ENCODE measurements around the gene NOCT.
"Not testable (repeated sequence)": the region's sequence is repeated elsewhere in the genome, so short reads cannot be mapped to it uniquely, and the experiment has no call there.

The NOCT gene

DNA sequence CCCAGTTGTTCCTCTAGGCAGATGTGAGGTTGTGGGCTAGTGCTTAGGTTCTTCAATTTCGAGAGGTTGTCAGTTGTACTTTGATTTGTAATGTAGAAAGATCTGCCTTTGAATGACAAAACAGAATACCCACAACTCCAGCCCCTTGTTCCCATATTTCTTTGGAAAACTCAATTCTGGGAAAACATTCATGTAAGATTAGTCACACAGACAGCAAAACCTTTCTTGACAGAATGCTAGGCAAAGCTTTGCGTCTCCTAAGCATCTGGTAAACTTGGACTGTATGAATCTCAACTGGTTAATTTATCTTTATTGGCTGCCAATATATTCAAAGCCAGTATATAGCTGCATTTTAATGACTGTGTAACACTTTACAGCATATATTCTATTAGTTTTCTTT, 34.9 kb downstream of the NOCT start:
- no peak for DNase-seq (ENCODE audit: low spot score)

DNA sequence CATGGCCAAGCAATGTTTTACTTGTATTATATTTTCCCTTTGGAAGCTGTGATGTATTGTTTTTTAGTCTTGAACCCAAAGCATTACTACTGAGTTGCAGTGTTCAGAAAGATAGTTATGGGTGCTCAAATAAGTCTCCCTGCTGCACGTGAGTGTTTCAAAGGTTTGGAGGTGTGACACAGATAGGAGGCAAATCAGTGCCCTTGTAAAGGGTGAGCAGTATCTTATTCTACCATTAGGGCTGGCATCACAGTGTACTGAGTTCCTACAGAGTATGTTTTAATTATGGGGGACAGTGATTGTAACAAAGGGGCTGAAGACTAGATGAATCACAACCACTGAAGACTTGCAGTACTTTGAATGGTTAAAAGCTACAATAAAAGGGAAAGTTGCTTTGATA, 38.3 kb downstream of the NOCT start:
- DNase-seq (ENCODE audit: low spot score), result no peak

DNA sequence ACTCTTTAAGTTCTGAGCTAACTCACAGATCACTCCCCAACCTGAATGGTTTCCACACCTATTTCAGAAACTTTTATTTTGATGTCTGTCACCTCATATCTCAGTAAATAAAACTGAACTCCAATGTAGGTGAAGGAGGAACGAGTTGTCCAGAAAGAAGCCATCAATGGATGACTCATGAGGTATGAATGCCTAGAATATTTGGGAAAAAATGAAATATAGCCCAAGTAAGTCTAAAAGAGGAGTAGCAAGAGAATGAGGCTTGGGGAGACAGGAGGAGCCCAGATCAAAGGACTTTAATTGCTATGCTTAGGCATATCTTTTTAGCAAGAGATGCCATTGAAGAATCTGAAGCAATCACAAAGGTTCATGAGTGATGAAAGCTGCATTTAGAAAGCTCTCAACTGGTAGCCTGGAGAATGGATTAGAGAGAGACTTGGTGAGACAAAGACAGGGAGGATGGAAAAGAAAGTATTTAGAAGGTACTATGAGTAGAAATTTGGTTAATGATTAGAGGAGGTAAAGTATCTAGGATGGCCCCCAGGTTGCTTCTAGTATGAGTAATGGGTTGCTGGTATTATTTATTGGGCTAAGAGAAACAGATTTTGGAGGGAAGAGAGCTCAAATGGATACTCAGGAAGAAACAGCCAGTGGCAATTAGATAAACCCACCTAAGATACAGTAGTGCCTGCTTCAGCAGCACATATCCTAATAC, 39.4 kb downstream of the NOCT start:
- DNase-seq (ENCODE audit: low spot score), result no peak

DNA sequence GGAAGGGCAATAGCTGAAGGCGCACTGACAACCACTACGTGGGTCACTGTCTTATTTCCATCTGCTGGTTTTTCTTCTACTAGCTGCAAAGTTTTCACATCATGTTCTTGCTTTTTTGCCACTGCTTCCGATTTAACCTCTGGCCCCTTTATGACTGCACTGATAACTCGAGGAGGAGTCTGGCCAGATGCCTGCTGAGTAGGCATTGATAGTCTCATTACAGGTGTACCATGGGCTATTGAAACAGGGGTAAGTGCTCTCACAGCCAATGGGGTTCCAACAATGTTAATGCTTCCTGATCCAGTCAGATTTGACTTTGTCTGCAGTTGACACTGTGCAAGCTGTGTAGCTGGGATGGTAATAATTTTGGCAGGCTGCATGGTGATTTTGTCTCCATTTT, 43.4 kb downstream of the NOCT start:
- not testable (repeated sequence) for DNase-seq (ENCODE audit: low spot score)

DNA sequence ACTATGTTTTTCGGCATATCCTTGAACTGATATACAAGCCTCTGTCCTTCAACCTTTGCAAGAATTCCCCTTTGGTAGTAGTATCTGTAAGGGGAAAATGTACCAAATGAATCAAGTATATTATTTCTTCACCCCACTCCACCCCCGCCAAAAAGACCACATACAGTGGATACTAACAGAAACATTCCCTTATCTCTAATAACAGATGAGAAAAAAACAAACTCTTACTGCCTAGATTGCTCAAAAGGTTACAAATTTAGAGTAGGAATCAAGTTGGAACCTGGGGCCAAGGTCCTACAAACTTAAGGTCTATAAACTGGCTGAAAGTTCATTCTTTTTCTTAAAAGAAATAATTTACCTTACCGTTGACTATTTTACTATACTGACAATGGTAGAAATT, 45.0 kb downstream of the NOCT start:
- no peak for DNase-seq (ENCODE audit: low spot score)

DNA sequence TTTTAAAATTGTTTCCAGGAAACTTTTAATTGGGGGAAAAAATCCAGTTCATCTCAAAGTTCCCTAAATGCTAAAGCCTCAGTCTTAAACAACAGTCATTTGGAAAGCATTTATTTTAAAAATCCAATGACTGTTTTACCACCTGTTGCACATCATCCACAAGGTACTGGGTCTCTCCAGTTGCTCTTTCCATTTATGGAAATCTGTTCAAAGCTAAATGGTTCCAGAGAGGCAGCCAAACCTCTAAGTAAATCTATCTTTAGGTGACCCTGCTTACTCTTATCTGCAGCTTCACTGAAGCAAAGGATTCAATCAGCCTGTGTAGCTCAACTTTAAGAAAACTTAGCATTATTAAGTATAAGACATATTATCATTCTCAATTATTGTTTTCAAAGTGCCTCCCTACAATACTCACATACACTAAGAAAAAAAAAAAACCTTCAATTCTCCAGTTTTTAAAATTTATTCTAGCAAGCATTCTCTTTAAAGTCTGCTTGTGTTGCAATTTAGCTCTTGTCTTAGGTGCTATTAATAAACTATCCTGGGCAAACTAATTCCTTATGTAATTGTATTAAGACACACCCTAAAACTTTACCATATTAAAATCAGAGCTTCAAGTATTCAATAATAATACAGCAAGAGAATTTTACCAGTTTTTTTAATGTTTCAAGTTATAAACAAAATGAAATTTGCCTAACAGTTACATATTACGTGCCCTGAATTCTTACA, 60.6 kb downstream of the NOCT start:
- no peak for DNase-seq (ENCODE audit: low spot score)

DNA sequence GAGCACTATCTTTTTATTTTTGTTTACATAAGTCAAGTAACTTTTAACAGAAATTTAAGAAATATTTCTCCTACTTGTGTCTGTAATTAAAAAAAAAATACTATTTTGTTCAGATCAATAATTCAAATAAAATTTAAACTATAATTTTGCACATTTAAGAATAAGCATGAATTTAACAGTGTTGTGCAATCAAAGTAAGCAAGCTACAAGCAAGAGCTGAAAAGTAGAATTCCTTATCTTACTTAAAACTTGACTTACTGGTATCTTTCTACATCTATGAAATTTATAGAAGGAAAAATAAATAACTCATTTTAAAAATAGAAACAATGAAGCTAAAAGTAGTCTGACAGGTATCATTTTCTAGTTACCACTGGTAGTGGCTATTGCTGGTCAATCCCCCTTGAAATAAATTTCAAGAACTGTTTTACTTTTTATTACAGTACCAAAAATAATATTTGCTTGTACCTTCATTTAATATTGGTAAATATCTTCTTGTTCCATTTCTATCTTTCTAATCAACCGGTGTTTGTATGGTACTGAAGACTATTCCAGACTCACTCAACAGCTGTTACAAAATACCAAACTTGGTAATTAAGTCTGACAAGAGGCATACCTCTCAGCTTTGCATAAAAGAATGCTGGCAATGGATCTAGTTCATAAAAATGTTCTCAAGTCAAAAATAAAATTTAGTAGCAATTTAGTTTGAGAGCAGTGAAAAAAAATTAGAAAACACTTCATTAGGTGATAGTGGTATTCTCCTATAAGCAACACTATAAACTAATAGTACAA, 62.2 kb downstream of the NOCT start:
- no peak for DNase-seq (ENCODE audit: low spot score)

DNA sequence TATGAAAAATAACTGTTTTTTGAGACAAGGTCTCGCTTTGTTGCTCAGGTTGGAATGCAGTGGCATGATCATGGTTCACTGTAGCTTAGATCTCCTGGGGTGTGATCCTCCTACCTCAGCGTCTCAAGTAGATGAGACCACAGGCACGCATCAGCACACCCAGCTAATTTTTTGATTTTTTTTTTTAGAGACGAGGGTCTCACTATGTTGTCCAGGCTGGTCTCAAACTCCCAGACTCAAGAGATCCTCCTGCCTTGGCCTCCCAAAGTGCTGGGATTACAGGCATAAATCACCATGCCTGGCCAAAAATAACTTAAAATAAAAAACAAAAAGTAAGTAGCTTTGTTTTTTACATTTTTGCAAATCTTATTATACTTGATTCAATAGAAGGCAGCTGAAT, 63.3 kb downstream of the NOCT start:
- DNase-seq (ENCODE audit: low spot score), result no peak

DNA sequence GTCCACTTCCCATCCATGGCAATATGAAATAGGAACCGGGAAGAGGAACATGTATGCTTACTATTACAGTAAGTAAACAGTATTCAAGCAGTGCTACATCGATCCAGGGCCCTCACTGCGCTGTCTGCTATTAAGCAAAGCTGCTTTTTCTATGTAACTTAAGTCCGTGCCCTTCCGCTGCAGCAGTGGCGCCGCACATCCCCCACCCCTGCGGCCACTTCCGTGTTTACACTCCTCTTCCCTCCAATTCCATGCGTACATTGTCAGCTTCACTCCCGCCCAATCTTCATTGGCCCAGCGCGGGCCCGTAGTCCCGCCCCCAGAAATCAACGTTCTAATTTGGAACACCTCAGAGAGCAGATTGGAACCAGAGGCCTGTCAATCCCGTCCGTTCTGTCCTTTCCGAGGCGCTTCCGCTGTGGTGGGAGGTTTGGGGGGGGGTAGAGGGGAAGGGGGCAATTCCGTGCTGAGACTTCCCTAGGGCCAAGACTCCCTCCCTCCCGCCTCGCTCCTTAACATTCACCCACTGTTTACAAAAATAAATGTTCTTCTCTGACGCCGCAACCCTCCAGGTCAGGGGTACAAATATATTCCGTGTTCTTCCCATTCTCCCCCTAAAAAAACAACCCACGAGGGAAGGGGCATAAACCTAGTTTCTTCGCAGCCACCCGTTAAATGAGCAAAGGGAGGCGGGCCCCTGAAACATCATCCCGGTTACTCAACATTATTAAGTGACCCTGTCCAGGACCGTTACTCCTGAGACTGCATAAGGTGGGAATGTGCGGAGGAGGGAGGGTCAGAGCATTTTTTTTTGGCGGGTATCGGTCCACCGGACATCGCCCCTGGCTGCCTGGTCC, 67.4 kb downstream of the NOCT start:
- peak; percentile 97 for DNase-seq (ENCODE audit: low spot score)

DNA sequence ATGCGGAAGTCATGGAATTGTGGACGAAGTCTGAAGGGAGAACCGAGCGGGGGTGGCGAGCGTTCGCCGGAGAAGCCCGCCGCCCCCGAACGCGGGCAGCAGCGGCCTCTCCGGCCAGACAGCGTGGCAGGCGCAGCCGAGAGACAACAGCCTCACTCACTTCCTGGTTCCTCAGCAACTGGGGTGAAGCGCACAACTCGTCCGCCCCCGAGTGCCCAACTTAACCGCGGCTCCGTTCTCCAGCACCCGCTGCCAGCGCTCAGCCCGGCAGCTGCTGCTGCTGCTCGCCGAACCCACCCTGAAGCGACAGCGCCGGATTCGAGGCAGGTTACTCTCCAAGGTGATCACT, 68.0 kb downstream of the NOCT start:
- DNase-seq (ENCODE audit: low spot score), result peak; percentile 56

DNA sequence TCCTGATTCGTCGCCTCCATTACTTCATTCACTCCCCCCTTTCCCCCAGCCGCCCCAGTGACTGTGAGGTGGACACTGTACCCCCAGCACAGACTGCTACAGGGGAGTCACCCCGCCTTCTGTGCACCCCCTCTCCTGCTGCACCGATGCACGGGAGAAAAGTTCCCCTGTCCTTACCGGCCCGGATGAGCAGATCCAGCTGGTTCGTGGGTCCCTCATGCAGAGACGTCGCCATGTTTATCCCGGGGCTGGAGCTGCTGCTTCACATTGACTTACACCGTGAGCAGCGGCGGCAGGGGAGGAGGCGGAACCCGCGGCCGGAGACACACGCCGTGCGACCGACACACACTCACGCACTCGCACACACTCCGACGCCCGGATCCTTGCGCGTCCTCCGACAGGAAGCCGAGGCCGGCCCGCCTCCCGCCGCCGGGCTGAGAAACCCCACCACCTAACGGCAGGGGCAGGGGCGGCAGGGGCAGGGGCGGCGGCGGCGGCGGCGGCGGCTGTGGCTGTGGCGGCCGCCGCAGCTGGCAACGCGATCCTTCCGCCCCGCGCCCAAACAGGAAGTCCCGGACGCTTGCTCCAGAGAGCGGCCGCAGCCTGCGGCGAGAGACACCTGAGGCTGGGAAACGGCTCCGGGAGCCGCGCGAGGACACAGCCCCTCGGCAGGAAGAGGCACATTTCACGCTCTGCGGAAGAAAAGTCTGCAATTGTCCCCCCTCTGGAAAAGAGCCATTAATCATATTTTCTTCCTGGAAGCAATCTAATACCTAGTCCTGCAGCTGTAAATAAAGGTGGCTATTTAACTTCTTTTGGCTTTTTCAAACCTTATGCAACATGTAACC, 68.6 kb downstream of the NOCT start:
- DNase-seq (ENCODE audit: low spot score), result peak; percentile 81

DNA sequence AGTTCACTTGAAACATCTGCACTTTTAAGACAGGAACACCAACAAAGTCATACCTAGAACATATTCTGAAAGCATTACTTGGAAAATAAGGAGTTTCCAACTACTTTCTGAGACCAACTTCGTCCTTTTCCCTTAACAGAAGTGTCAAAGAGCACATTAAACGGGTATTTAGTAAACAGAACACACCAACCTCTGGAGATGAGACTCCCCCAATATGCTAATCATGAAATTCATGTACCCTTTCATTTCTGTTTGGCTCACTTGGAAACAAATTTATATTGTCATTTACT, 69.2 kb downstream of the NOCT start:
- DNase-seq (ENCODE audit: low spot score), result peak; percentile 19

DNA sequence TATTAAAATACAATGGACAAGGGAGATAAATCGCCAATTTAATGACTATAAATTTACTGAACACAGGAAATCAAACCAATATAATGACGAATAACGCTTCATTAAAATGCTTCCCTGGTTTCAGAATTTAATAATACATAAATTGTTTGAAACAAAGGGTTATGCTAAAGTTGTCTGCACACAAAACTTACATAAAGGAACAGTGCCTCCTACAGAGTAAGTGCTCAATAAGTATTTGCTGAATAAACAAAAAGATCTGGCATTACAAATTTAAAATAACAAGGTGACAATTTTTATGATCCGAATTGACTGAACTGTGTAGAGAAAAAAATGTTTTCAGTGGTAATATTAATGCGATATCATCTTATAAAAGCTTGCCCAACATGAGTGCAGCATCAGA, 69.6 kb downstream of the NOCT start:
- DNase-seq (ENCODE audit: low spot score), result peak; percentile 19

DNA sequence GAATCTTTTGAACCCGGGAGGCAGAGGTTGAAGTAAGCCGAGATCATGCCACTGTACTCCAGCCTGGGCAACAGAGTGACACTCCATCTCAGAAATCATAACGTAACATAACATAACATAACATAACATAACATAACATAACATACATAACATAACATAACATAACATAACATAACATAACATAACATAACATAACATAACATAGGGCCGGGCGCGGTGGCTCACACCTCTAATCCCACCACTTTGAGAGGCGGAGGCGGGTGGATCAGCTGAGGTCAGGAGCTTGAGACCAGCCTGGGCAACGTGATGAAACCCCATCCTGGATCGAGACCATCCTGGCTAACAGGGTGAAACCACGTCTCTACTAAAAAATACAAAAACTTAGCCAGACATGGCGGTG, 76.7 kb downstream of the NOCT start:
- no peak for DNase-seq (ENCODE audit: low spot score)
